ENCODE data around the gene E2F2. TPM values are rescaled to one million over a fixed set of nuclear protein-coding genes. Genes with fewer than 3 reads are reported as not detected.
"Not testable (repeated sequence)": the region's sequence is repeated elsewhere in the genome, so short reads cannot be mapped to it uniquely, and the experiment has no call there.

The E2F2 gene
- total and polyA plus RNA-seq, 2 experiments from 2014 or later = 0.78 to 3.4 TPM

DNA sequence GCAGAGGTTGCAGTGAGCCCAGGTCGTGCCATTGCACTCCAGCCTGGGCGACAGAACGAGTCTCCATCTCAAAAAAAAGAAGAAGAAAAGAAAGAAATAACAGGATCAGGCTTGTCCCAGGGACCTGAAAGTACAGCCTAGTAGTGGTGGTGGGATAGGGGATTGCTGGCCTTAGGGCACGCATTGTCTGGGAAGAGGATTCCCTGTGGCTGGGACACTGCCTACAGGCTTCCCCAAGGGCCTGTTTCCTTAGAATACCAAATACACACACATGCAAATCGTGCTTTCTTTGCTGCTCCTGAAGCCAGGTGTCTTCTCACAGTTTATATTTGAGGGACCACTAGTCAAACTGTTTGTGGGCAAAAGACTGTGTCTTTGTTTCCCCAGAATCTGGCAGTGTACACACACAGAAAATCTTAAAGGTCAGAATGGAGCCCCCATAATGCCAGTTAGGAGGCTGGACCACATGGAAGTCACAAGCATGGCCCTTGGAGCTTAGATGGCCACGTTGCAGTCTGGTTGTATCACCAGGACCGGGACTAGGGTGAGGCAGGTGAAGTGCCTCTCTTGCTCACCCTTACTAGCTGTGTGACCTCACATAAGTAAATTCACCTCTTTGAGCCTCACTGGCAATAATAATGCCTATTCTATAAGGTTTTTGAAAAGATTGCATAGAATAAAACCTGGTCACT lies 34.4 kb downstream of the E2F2 start (continued):
- TF ChIP-seq, protein P1, sequence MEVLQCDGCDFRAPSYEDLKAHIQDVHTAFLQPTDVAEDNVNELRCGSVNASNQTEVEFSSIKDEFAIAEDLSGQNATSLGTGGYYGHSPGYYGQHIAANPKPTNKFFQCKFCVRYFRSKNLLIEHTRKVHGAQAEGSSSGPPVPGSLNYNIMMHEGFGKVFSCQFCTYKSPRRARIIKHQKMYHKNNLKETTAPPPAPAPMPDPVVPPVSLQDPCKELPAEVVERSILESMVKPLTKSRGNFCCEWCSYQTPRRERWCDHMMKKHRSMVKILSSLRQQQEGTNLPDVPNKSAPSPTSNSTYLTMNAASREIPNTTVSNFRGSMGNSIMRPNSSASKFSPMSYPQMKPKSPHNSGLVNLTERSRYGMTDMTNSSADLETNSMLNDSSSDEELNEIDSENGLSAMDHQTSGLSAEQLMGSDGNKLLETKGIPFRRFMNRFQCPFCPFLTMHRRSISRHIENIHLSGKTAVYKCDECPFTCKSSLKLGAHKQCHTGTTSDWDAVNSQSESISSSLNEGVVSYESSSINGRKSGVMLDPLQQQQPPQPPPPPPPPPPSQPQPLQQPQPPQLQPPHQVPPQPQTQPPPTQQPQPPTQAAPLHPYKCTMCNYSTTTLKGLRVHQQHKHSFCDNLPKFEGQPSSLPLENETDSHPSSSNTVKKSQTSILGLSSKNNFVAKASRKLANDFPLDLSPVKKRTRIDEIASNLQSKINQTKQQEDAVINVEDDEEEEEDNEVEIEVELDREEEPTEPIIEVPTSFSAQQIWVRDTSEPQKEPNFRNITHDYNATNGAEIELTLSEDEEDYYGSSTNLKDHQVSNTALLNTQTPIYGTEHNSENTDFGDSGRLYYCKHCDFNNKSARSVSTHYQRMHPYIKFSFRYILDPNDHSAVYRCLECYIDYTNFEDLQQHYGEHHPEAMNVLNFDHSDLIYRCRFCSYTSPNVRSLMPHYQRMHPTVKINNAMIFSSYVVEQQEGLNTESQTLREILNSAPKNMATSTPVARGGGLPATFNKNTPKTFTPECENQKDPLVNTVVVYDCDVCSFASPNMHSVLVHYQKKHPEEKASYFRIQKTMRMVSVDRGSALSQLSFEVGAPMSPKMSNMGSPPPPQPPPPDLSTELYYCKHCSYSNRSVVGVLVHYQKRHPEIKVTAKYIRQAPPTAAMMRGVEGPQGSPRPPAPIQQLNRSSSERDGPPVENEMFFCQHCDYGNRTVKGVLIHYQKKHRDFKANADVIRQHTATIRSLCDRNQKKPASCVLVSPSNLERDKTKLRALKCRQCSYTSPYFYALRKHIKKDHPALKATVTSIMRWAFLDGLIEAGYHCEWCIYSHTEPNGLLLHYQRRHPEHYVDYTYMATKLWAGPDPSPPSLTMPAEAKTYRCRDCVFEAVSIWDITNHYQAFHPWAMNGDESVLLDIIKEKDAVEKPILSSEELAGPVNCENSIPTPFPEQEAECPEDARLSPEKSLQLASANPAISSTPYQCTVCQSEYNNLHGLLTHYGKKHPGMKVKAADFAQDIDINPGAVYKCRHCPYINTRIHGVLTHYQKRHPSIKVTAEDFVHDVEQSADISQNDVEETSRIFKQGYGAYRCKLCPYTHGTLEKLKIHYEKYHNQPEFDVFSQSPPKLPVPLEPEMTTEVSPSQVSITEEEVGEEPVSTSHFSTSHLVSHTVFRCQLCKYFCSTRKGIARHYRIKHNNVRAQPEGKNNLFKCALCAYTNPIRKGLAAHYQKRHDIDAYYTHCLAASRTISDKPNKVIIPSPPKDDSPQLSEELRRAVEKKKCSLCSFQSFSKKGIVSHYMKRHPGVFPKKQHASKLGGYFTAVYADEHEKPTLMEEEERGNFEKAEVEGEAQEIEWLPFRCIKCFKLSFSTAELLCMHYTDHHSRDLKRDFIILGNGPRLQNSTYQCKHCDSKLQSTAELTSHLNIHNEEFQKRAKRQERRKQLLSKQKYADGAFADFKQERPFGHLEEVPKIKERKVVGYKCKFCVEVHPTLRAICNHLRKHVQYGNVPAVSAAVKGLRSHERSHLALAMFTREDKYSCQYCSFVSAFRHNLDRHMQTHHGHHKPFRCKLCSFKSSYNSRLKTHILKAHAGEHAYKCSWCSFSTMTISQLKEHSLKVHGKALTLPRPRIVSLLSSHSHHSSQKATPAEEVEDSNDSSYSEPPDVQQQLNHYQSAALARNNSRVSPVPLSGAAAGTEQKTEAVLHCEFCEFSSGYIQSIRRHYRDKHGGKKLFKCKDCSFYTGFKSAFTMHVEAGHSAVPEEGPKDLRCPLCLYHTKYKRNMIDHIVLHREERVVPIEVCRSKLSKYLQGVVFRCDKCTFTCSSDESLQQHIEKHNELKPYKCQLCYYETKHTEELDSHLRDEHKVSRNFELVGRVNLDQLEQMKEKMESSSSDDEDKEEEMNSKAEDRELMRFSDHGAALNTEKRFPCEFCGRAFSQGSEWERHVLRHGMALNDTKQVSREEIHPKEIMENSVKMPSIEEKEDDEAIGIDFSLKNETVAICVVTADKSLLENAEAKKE (CRISPR knock-in tag; IDR thresholded peaks at IDR 0.05) = no peak
- TF ChIP-seq NANOG (IDR thresholded peaks at IDR 0.05; ENCODE audit: borderline replicate concordance) = no peak
- TF ChIP-seq POLR2AphosphoS5 (IDR thresholded peaks at IDR 0.05; ENCODE audit: low read depth) = no peak

DNA sequence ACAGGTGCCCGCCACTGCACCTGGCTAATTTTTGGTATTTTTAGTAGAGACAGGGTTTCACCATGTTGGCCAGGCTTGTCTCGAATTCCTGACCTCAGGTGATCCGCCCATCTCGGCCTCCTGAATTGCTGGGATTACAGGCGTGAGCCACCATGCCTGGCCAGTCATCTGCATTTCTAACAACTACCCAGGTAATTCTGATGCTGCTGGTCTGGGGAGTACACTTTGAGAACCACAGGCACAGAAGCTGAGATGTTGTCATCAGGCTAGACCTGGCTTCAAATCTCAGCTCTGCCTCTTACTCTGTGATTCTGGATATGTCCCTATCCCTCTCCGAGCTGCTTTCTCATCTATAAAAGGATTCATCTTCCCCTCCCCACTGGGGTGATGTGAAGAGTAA lies 36.2 kb downstream of the E2F2 start:
- H3K9me2 ChIP-seq (ENCODE audit: insufficient read depth); DNase-seq (ENCODE audit: low spot score); H3F3A ChIP-seq (replicated peaks; ENCODE audit: low read depth); H3K27me3 ChIP-seq (ENCODE audit: insufficient read depth); H3K9me3 Mint-ChIP-seq; H3K4me2 ChIP-seq; H3K36me3 Mint-ChIP-seq (ENCODE audit: low read depth); ATAC-seq; H3K36me3 ChIP-seq (ENCODE audit: insufficient read depth); H3K27ac Mint-ChIP-seq; H3K27me3 Mint-ChIP-seq (ENCODE audit: insufficient read depth, low read depth, poor library complexity); H2AFZ ChIP-seq; H3K4me1 Mint-ChIP-seq; H4K20me1 ChIP-seq (replicated peaks; ENCODE audit: insufficient read depth); H3K4me3 ChIP-seq; H3K27ac ChIP-seq (ENCODE audit: low read depth); H3K4me1 ChIP-seq (ENCODE audit: insufficient read depth); H3K79me2 ChIP-seq (replicated peaks; ENCODE audit: insufficient read depth); H3K4me3 Mint-ChIP-seq: not testable (repeated sequence)

- H3K79me2 ChIP-seq (replicated peaks; ENCODE audit: insufficient read depth); H3K4me1 Mint-ChIP-seq; DNase-seq (ENCODE audit: low spot score); H3K27ac ChIP-seq (ENCODE audit: low read depth); H3K9me3 Mint-ChIP-seq; H3K27ac Mint-ChIP-seq; H3K36me3 Mint-ChIP-seq (ENCODE audit: low read depth); H3K27me3 ChIP-seq (ENCODE audit: insufficient read depth); H3K9me2 ChIP-seq (ENCODE audit: insufficient read depth); H3K36me3 ChIP-seq (ENCODE audit: insufficient read depth); ATAC-seq; H3F3A ChIP-seq (replicated peaks; ENCODE audit: low read depth); H3K4me2 ChIP-seq; H4K20me1 ChIP-seq (replicated peaks; ENCODE audit: insufficient read depth); H2AFZ ChIP-seq; H3K4me3 Mint-ChIP-seq; H3K4me1 ChIP-seq (ENCODE audit: insufficient read depth); H3K4me3 ChIP-seq; H3K27me3 Mint-ChIP-seq (ENCODE audit: insufficient read depth, low read depth, poor library complexity): not testable (repeated sequence)
Measured at GRCh38 chr1:23492776-23493175, 38.3 kb downstream of the E2F2 start.

Data from GM23338 (cell line).